Uterus (tissue), 4 donors: ENCODE measurements around the gene WWP2. TPM values are rescaled to one million over a fixed set of nuclear protein-coding genes. Genes with fewer than 3 reads are reported as not detected.
"Not testable (repeated sequence)": the region's sequence is repeated elsewhere in the genome, so short reads cannot be mapped to it uniquely, and the experiment has no call there.

ENCODE experiments used
- DNase-seq, 2 donors: peaks; one replicate each; pipeline ENCODE4 v3.0.0-alpha.2; 2019 to 2020
- H3K27ac ChIP-seq, 2 donors: fragments of 200-600 bp; sonication (generic); 1 replicate in 1 of 2; 2 replicates in 1 of 2; pipeline ENCODE4 v1.5.1; 2016 to 2018
- H3K27me3 ChIP-seq, 2 donors: fragments of 200-600 bp; sonication (generic); one replicate each; pipeline ENCODE4 v1.5.1; 2018 to 2019; ENCODE audit warnings: control low read depth in 1 of 2
- H3K36me3 ChIP-seq, 2 donors: fragments of 200-600 bp; sonication (generic); one replicate each; pipeline ENCODE4 v1.5.1; 2019; ENCODE audit warnings: control low read depth in 1 of 2
- H3K4me1 ChIP-seq, 2 donors: fragments of 200-600 bp; sonication (generic); one replicate each; pipeline ENCODE4 v1.5.1; 2018 to 2019; ENCODE audit warnings: control low read depth in 1 of 2
- H3K4me3 ChIP-seq, 2 donors: fragments of 200-600 bp; sonication (generic); 1 replicate in 1 of 2; 2 replicates in 1 of 2; pipeline ENCODE4 v1.5.1; 2018 to 2019; ENCODE audit warnings: mild to moderate bottlenecking in 1 of 2
- H3K9me3 ChIP-seq, 2 donors: fragments of 200-600 bp; sonication (generic); one replicate each; pipeline ENCODE4 v1.5.1; 2019; ENCODE audit warnings: control low read depth in 1 of 2
- POLR2A ChIP-seq, 2 donors: fragments of 450-650 bp; IDR thresholded peaks; one replicate each; pipeline ENCODE4 v1.6.1; 2016; ENCODE audit warnings: antibody characterized with exemption in 2 of 2, mild to moderate bottlenecking in 1 of 2, moderate library complexity in 1 of 2
- intact Hi-C: fragments of 100-400 bp; cut with DNase I; formaldehyde crosslinking; loops from one replicate; pipeline ENCODE4 v1.15.1; 2023; ENCODE audit warnings: low total_unique reads
- total RNA-seq, 4 donors: library from RNA; depleted of rRNA in 3 of 4; stranded (reverse); fragments of >200 nt in 3 of 4; gene quantifications; one replicate each; pipeline versions ENCODE4 v1.1.0 to v1.2.4, GENCODE V29; 2014 to 2023
- TF ChIP-seq, protein P1 (sequence below), 4 experiments: fragments of 200-600 bp in 2 of 4; fragments of 450-650 bp in 2 of 4; sonication (generic) in 2 of 4; IDR thresholded peaks; one replicate each; pipeline ENCODE4 v1.5.1; 2016 to 2019; ENCODE audit warnings: antibody characterized with exemption in 4 of 4, mild to moderate bottlenecking in 2 of 4, moderate library complexity in 1 of 4
- donor health status: DM: yes; HTN: yes; CAD: no.

WWP2 gene
- total RNA-seq, 4 donors from 2014 or later = 12.8 to 57.9 (median 32.4) TPM

DNA sequence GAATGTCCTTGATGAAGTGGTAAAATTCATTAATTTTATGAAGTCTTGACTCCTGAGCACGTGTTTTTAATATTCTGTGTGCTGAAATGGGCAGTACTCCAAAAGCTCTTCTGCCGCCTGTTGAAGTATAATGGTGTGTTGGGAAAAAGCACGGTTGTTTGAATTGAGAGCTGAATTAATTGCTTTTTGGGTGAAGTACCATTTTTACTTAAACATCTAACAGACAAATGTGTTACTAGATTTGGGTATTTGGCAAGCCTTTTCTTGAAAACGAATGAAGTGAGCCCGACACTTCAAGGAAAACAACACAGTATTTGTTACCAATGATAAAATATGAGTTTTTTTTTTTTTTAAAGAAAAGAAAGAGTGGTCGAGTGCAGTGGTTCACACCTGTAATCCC is 22.5 kb downstream of the WWP2 start:
- no peak for TF ChIP-seq POLR2A (IDR thresholded peaks at IDR 0.05)
- TF ChIP-seq, protein P1, sequence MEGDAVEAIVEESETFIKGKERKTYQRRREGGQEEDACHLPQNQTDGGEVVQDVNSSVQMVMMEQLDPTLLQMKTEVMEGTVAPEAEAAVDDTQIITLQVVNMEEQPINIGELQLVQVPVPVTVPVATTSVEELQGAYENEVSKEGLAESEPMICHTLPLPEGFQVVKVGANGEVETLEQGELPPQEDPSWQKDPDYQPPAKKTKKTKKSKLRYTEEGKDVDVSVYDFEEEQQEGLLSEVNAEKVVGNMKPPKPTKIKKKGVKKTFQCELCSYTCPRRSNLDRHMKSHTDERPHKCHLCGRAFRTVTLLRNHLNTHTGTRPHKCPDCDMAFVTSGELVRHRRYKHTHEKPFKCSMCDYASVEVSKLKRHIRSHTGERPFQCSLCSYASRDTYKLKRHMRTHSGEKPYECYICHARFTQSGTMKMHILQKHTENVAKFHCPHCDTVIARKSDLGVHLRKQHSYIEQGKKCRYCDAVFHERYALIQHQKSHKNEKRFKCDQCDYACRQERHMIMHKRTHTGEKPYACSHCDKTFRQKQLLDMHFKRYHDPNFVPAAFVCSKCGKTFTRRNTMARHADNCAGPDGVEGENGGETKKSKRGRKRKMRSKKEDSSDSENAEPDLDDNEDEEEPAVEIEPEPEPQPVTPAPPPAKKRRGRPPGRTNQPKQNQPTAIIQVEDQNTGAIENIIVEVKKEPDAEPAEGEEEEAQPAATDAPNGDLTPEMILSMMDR (IDR thresholded peaks at IDR 0.05) = no peak
- no peak for DNase-seq
- intact Hi-C loops = no loop called here
- Histone ChIP-seq H3K4me1 (no peaks in the 10 kb centered on the region), H3K27me3 (no peaks in the 10 kb centered on the region), H3K9me3 (no peaks in the 10 kb centered on the region), H3K4me3 (no peak overlapping the region), H3K36me3 (no peaks in the 10 kb centered on the region), H3K27ac (no peak overlapping the region)

DNA sequence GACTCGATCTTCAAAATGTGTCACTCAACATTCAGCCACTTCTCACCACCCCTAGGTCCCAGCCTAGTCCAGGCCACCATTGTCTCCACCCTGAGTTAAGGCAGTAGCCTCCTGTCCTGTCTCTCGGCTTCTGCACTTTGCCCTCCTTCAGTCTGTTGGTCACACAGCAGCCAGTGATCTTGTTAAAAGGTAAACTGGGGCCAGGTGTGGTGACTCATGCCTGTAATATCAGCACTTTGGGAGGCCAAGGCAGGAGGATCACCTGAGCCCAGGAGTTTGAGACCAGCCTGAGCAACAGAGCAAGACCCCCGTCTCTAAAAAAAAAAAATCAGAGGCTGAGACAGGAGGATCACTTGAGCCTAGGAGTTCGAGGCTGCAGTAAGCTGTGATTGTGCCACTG is 25.8 kb downstream of the WWP2 start:
- H3K27me3 ChIP-seq = no peaks in the 10 kb centered on the region
- intact Hi-C loops = no loop called here
- H3K4me3 ChIP-seq = no peak overlapping the region
- H3K27ac ChIP-seq = no peak overlapping the region
- no peak for TF ChIP-seq POLR2A (IDR thresholded peaks at IDR 0.05)
- TF ChIP-seq, protein P1 (IDR thresholded peaks at IDR 0.05) = no peak
- H3K9me3 ChIP-seq = no peaks in the 10 kb centered on the region
- DNase-seq = no peak
- no peaks in the 10 kb centered on the region for H3K36me3 ChIP-seq
- H3K4me1 ChIP-seq = no peaks in the 10 kb centered on the region

DNA sequence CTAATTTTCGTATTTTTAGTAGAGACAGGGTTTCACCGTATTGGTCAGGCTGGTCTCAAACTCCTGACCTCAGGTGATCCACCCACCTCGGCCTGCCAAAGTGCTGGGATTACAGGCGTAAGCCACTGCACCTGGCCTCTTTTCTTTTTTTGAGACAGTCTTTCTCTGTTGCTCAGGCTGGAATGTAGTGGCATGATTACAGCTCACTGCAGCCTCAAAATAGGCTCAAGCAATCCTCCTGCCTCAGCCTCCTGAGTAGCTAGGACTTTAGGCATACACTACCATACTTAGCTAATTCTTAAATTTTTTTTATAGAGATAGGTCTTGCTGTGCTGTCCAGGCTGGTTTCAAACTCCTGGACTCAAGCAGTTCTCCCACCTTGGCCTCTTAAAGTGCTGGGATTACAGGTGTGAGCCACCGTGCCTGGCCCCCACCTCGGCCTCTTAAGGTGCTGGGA is 29.3 kb downstream of the WWP2 start:
- H3K9me3 ChIP-seq, H3K4me3 ChIP-seq, H3K4me1 ChIP-seq, H3K27me3 ChIP-seq, H3K36me3 ChIP-seq, H3K27ac ChIP-seq, intact Hi-C loops, DNase-seq: not testable (repeated sequence)

DNA sequence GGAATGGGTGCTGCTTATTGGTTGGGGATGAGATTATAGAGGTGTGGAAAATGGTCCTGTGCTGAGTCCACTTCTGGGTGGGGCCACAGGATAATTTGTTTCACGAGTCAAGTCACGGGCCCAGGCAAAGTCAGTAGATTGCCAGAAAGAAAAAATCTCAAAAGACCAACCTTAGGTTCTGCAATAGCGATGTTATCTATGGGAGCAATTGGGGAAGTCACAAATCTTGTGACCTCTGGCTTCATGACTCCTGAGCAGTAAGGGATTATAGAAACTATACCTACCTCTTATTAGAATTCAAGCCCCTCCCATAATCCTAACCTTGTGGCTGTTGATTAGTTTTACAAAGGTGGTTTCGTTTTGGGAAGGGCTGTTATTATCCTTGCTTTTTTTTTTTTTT is 31.4 kb downstream of the WWP2 start:
- H3K27ac ChIP-seq = no peak overlapping the region
- no peaks in the 10 kb centered on the region for H3K36me3 ChIP-seq
- no peaks in the 10 kb centered on the region for H3K27me3 ChIP-seq
- no peak for DNase-seq
- TF ChIP-seq, protein P1 (IDR thresholded peaks at IDR 0.05) = no peak
- TF ChIP-seq POLR2A (IDR thresholded peaks at IDR 0.05) = no peak
- H3K4me1 ChIP-seq = no peaks in the 10 kb centered on the region
- intact Hi-C loops = no loop called here
- H3K9me3 ChIP-seq = no peaks in the 10 kb centered on the region
- no peak overlapping the region for H3K4me3 ChIP-seq

DNA sequence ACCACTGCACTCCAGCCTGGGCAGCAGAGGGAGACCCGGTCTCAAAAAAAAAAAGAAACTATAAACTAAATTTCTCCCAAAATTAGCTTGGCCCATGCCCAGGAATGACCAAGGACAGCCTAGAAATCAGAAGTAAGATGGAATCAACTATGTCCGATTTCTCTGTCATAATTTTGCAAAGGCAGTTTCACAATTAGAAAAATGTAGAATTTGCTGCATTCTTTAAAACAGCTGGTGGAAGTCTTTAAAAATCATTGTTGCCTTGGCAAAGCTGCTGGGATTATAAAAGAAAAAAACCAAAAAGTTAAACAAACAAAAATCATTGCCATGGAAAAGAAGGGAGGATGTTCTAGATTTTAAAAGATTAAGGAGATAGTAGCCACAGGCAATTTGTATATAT is 32.4 kb downstream of the WWP2 start:
- Histone ChIP-seq H3K36me3 (no peaks in the 10 kb centered on the region), H3K27me3 (no peaks in the 10 kb centered on the region), H3K4me1 (no peaks in the 10 kb centered on the region), H3K27ac (no peak overlapping the region), H3K9me3 (no peaks in the 10 kb centered on the region), H3K4me3 (no peak overlapping the region)
- no peak for DNase-seq
- TF ChIP-seq, protein P1 (IDR thresholded peaks at IDR 0.05) = no peak
- TF ChIP-seq POLR2A (IDR thresholded peaks at IDR 0.05) = no peak
- intact Hi-C loops = no loop called here
